Gastroesophageal sphincter (tissue), 3 donors: ENCODE measurements around the gene SYF2.

ENCODE experiments used
- CTCF ChIP-seq, 4 experiments: fragments of 200-600 bp in 2 of 4; fragments of 450-650 bp in 2 of 4; sonication (generic) in 1 of 4; IDR thresholded peaks; one replicate each; pipeline ENCODE4 v1.5.1; 2017 to 2019; ENCODE audit warnings: antibody characterized with exemption in 4 of 4, mild to moderate bottlenecking in 2 of 4, moderate library complexity in 2 of 4
- POLR2AphosphoS5 ChIP-seq: sonication (generic); formaldehyde crosslinking; IDR thresholded peaks from one replicate; pipeline ENCODE4 v1.6.1; 2017; ENCODE audit warnings: antibody characterized with exemption

- TF ChIP-seq CTCF (IDR thresholded peaks at IDR 0.05) (no peak), POLR2AphosphoS5 (no peak)
Observed at GRCh38 chr1:25243907-25244306, 11.6 kb upstream of the SYF2 start.
